Neural progenitor cell (in vitro differentiated cells): ENCODE data around the gene ZPBP2.

ENCODE experiments used
- EZH2 ChIP-seq: fragments of 200-600 bp; sonication (generic); IDR thresholded peaks from 2 replicates; pipeline ENCODE4 v1.6.1; 2017; ENCODE audit warnings: antibody characterized with exemption, mild to moderate bottlenecking, moderate library complexity
- EZH2phosphoT487 ChIP-seq: fragments of 200-600 bp; sonication (generic); IDR thresholded peaks from 2 replicates; pipeline ENCODE4 v1.6.1; 2017; ENCODE audit warnings: antibody characterized with exemption
- TF ChIP-seq, protein P1 (sequence below): fragments of 200-600 bp; sonication (generic); IDR thresholded peaks from 2 replicates; pipeline ENCODE4 v1.5.1; 2017; ENCODE audit warnings: antibody characterized with exemption, mild to moderate bottlenecking

DNA sequence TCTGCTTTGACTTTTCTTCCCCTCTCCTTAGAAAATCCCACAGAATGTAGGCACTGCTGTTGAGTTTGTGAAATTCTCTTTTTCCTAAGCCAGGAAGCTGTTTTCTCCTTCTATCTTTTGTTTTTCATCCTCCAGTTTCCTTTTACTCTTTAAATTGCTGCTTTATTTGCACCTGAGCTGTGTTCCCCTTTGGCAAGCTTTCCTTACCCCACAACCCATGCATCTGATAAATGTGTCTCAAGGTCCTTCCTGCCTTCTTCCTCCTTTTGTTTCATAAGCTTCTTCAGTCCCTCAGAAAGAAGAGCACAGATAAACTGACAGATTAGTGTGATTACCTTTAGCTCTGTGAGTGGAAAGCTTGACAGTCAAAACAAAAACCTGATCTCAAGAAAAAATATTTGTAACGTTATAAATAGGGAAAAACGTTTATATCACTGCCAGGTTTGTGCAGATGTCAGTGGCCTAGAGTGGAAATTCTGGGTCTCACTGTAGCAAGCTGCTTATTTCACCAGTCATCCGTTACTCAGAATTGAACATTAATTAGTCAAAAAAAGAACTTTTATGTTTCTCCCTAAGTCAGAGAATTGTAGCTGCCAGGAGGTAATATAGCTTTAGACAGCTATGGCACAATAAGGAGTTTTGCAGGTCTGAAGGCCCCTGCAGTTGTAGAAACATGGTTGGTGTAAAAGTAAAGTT lies 26.8 kb downstream of the ZPBP2 start:
- no peak for TF ChIP-seq EZH2
- TF ChIP-seq, protein P1, sequence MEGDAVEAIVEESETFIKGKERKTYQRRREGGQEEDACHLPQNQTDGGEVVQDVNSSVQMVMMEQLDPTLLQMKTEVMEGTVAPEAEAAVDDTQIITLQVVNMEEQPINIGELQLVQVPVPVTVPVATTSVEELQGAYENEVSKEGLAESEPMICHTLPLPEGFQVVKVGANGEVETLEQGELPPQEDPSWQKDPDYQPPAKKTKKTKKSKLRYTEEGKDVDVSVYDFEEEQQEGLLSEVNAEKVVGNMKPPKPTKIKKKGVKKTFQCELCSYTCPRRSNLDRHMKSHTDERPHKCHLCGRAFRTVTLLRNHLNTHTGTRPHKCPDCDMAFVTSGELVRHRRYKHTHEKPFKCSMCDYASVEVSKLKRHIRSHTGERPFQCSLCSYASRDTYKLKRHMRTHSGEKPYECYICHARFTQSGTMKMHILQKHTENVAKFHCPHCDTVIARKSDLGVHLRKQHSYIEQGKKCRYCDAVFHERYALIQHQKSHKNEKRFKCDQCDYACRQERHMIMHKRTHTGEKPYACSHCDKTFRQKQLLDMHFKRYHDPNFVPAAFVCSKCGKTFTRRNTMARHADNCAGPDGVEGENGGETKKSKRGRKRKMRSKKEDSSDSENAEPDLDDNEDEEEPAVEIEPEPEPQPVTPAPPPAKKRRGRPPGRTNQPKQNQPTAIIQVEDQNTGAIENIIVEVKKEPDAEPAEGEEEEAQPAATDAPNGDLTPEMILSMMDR: no peak
- no peak for TF ChIP-seq EZH2phosphoT487
